Measurements from ENCODE around the gene CD109.

CD109 gene

GRCh38 chr6:73779943-73780342 is 83.9 kb downstream of the CD109 start:
- TF ChIP-seq USF1 (IDR thresholded peaks at IDR 0.05) (no peak), FOXM1 (IDR thresholded peaks at IDR 0.05; ENCODE audit: borderline replicate concordance, low read depth) (no peak), CEBPB (IDR thresholded peaks at IDR 0.05) (no peak), NFIC (IDR thresholded peaks at IDR 0.05) (no peak), TAF1 (IDR thresholded peaks at IDR 0.05; ENCODE audit: low read depth) (no peak), EGR1 (IDR thresholded peaks at IDR 0.05) (no peak), ZBTB7A (IDR thresholded peaks at IDR 0.05; ENCODE audit: low read depth) (no peak), EP300 (IDR thresholded peaks at IDR 0.05; ENCODE audit: borderline replicate concordance) (no peak), YY1 (IDR thresholded peaks at IDR 0.05; ENCODE audit: low read depth) (no peak), CREB1 (IDR thresholded peaks at IDR 0.05; ENCODE audit: low read depth) (no peak), RAD21 (IDR thresholded peaks at IDR 0.05; ENCODE audit: low read depth) (no peak), TEAD4 (IDR thresholded peaks at IDR 0.05) (no peak), TCF12 (IDR thresholded peaks at IDR 0.05; ENCODE audit: low read depth) (no peak)
- TF ChIP-seq, protein P1, sequence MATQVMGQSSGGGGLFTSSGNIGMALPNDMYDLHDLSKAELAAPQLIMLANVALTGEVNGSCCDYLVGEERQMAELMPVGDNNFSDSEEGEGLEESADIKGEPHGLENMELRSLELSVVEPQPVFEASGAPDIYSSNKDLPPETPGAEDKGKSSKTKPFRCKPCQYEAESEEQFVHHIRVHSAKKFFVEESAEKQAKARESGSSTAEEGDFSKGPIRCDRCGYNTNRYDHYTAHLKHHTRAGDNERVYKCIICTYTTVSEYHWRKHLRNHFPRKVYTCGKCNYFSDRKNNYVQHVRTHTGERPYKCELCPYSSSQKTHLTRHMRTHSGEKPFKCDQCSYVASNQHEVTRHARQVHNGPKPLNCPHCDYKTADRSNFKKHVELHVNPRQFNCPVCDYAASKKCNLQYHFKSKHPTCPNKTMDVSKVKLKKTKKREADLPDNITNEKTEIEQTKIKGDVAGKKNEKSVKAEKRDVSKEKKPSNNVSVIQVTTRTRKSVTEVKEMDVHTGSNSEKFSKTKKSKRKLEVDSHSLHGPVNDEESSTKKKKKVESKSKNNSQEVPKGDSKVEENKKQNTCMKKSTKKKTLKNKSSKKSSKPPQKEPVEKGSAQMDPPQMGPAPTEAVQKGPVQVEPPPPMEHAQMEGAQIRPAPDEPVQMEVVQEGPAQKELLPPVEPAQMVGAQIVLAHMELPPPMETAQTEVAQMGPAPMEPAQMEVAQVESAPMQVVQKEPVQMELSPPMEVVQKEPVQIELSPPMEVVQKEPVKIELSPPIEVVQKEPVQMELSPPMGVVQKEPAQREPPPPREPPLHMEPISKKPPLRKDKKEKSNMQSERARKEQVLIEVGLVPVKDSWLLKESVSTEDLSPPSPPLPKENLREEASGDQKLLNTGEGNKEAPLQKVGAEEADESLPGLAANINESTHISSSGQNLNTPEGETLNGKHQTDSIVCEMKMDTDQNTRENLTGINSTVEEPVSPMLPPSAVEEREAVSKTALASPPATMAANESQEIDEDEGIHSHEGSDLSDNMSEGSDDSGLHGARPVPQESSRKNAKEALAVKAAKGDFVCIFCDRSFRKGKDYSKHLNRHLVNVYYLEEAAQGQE (IDR thresholded peaks at IDR 0.05; ENCODE audit: low read depth): no peak
- TF ChIP-seq, protein P2, sequence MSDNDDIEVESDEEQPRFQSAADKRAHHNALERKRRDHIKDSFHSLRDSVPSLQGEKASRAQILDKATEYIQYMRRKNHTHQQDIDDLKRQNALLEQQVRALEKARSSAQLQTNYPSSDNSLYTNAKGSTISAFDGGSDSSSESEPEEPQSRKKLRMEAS (IDR thresholded peaks at IDR 0.05): no peak

GRCh38 chr6:73782911-73783310 is 86.9 kb downstream of the CD109 start:
- TF ChIP-seq USF1 (IDR thresholded peaks at IDR 0.05): no peak
- no peak for TF ChIP-seq CEBPB (IDR thresholded peaks at IDR 0.05)
- TF ChIP-seq CREB1 (IDR thresholded peaks at IDR 0.05; ENCODE audit: low read depth): no peak
- no peak for TF ChIP-seq FOXM1 (IDR thresholded peaks at IDR 0.05; ENCODE audit: borderline replicate concordance, low read depth)
- TF ChIP-seq, protein P2 (IDR thresholded peaks at IDR 0.05): no peak

- TF ChIP-seq, protein P1 (IDR thresholded peaks at IDR 0.05; ENCODE audit: low read depth): no peak
- no peak for TF ChIP-seq TEAD4 (IDR thresholded peaks at IDR 0.05)
- no peak for TF ChIP-seq YY1 (IDR thresholded peaks at IDR 0.05; ENCODE audit: low read depth)
- TF ChIP-seq TCF12 (IDR thresholded peaks at IDR 0.05; ENCODE audit: low read depth): no peak
- no peak for TF ChIP-seq CREB1 (IDR thresholded peaks at IDR 0.05; ENCODE audit: low read depth)
- no peak for TF ChIP-seq RAD21 (IDR thresholded peaks at IDR 0.05; ENCODE audit: low read depth)
- TF ChIP-seq CEBPB (IDR thresholded peaks at IDR 0.05): no peak
- TF ChIP-seq ZBTB7A (IDR thresholded peaks at IDR 0.05; ENCODE audit: low read depth): no peak
- TF ChIP-seq TAF1 (IDR thresholded peaks at IDR 0.05; ENCODE audit: low read depth): no peak
- TF ChIP-seq, protein P2 (IDR thresholded peaks at IDR 0.05): no peak
These were observed 88.9 kb downstream of the CD109 start for GRCh38 chr6:73784726-73785505.

DNA sequence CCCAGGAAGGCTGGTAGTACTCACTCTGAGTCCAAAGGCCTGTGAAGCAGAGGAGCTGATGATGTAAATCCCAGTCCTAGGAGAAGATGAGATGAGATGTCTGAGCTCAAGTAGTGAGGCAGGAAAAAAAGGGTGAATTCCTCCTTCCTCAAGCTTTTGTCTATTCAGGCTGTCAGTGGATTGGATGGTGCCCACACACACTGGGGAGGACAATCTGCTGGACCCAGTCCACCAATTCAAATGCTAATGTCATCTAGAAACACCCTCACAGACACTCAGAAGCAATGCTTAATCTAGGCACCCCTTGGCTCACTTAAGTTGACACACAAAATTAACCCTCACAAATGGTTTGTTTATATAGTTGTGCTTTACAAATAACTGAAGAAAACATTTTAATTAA is 94.6 kb downstream of the CD109 start:
- TF ChIP-seq YY1 (IDR thresholded peaks at IDR 0.05; ENCODE audit: low read depth): no peak
- TF ChIP-seq TAF1 (IDR thresholded peaks at IDR 0.05; ENCODE audit: low read depth): no peak
- no peak for TF ChIP-seq CEBPB (IDR thresholded peaks at IDR 0.05)
- no peak for TF ChIP-seq EP300 (IDR thresholded peaks at IDR 0.05; ENCODE audit: borderline replicate concordance)
- TF ChIP-seq, protein P2 (IDR thresholded peaks at IDR 0.05): no peak
- no peak for TF ChIP-seq CREB1 (IDR thresholded peaks at IDR 0.05; ENCODE audit: low read depth)
- no peak for TF ChIP-seq NFIC (IDR thresholded peaks at IDR 0.05)
- TF ChIP-seq TEAD4 (IDR thresholded peaks at IDR 0.05): no peak
- TF ChIP-seq, protein P1 (IDR thresholded peaks at IDR 0.05; ENCODE audit: low read depth): no peak
- TF ChIP-seq ZBTB7A (IDR thresholded peaks at IDR 0.05; ENCODE audit: low read depth): no peak
- no peak for TF ChIP-seq EGR1 (IDR thresholded peaks at IDR 0.05)
- no peak for TF ChIP-seq TCF12 (IDR thresholded peaks at IDR 0.05; ENCODE audit: low read depth)
- TF ChIP-seq USF1 (IDR thresholded peaks at IDR 0.05): no peak
- TF ChIP-seq RAD21 (IDR thresholded peaks at IDR 0.05; ENCODE audit: low read depth): no peak
- no peak for TF ChIP-seq FOXM1 (IDR thresholded peaks at IDR 0.05; ENCODE audit: borderline replicate concordance, low read depth)

All from Ishikawa (cell line).